GM18870 (cell line): ENCODE measurements around the gene EGFLAM.

Experiments used
- ATAC-seq: cut with Tn5 transposase; IDR thresholded peaks from one replicate; pipeline ENCODE4 v1.9.1; 2021; ENCODE audit warnings: moderate library complexity; ENCODE audit not compliant: unreplicated experiment

The EGFLAM gene

GRCh38 chr5:38467353-38468040 is 209.1 kb downstream of the EGFLAM start:
- ATAC-seq = no peak

- ATAC-seq = no peak
Measured at GRCh38 chr5:38468202-38468673, 209.9 kb downstream of the EGFLAM start.

GRCh38 chr5:38468978-38469706 is 210.8 kb downstream of the EGFLAM start:
- ATAC-seq = no peak

- ATAC-seq = no peak
Measured at GRCh38 chr5:38469707-38470267, 211.4 kb downstream of the EGFLAM start.

- no peak for ATAC-seq
Measured at GRCh38 chr5:38471709-38472108, 213.3 kb downstream of the EGFLAM start.

GRCh38 chr5:38472541-38472940 is 214.2 kb downstream of the EGFLAM start:
- ATAC-seq = no peak

GRCh38 chr5:38473008-38473407 is 214.6 kb downstream of the EGFLAM start:
- no peak for ATAC-seq

GRCh38 chr5:38478166-38478565 is 219.8 kb downstream of the EGFLAM start:
- ATAC-seq = no peak

- ATAC-seq = no peak
Measured at GRCh38 chr5:38478878-38479277, 220.5 kb downstream of the EGFLAM start.

GRCh38 chr5:38479315-38479904 is 221.1 kb downstream of the EGFLAM start:
- ATAC-seq = no peak

GRCh38 chr5:38483805-38484398 is 225.5 kb downstream of the EGFLAM start:
- no peak for ATAC-seq

- no peak for ATAC-seq
Measured at GRCh38 chr5:38494175-38494574, 235.8 kb downstream of the EGFLAM start.

- ATAC-seq = no peak
Measured at GRCh38 chr5:38494763-38495162, 236.4 kb downstream of the EGFLAM start.

- no peak for ATAC-seq
Measured at GRCh38 chr5:38497946-38498345, 239.6 kb downstream of the EGFLAM start.

GRCh38 chr5:38500573-38501260 is 242.4 kb downstream of the EGFLAM start:
- ATAC-seq = no peak

GRCh38 chr5:38506302-38506701 is 247.9 kb downstream of the EGFLAM start:
- ATAC-seq = no peak

- no peak for ATAC-seq
Measured at GRCh38 chr5:38509185-38509584, 250.8 kb downstream of the EGFLAM start.
